Type B pancreatic cell (in vitro differentiated cells): ENCODE measurements around the gene ZNF184. TPM values are rescaled to one million over a fixed set of nuclear protein-coding genes. Genes with fewer than 3 reads are reported as not detected.

ENCODE experiments used
- DNase-seq: peaks from one replicate; pipeline ENCODE4 v3.0.0; 2021; ENCODE audit warnings: mixed read lengths; ENCODE audit not compliant: unreplicated experiment; ENCODE audit errors: extremely low spot score
- H3K27ac Mint-ChIP-seq: 2 replicates; pipeline ENCODE4 v1.8.0; 2021; ENCODE audit warnings: mild to moderate bottlenecking, mixed read lengths
- H3K27me3 Mint-ChIP-seq: 2 replicates; pipeline ENCODE4 v1.8.0; 2021; ENCODE audit warnings: mixed read lengths
- H3K36me3 Mint-ChIP-seq: 2 replicates; pipeline ENCODE4 v1.8.0; 2021; ENCODE audit warnings: mixed read lengths
- H3K4me1 Mint-ChIP-seq: one replicate; pipeline ENCODE4 v1.8.0; 2021; ENCODE audit warnings: mixed read lengths; ENCODE audit not compliant: unreplicated experiment
- H3K4me3 Mint-ChIP-seq: 2 replicates; pipeline ENCODE4 v1.8.0; 2021; ENCODE audit warnings: mild to moderate bottlenecking, mixed read lengths
- H3K9me3 Mint-ChIP-seq: 2 replicates; pipeline ENCODE4 v1.8.0; 2021; ENCODE audit warnings: mixed read lengths
- CTCF ChIP-seq: fragments of 200-600 bp; sonication (generic); conservative IDR thresholded peaks from 2 replicates; pipeline ENCODE4 v1.5.0; 2021; ENCODE audit warnings: antibody characterized with exemption, mild to moderate bottlenecking
- total RNA-seq: library from RNA; stranded (reverse); gene quantifications from 2 replicates; pipeline ENCODE4 v1.2.1, GENCODE V29; 2021; ENCODE audit warnings: low replicate concordance

Gene ZNF184
- total RNA-seq, 1 donor from 2014 or later, result 14.5 TPM

GRCh38 chr6:27494103-27494502 lies 21.2 kb upstream of the ZNF184 start:
- TF ChIP-seq CTCF, result no peak
- Mint-ChIP-seq H3K9me3 (no peaks in the 10 kb centered on the region), H3K36me3 (no peaks in the 10 kb centered on the region), H3K27me3 (peaks cover 47% of the 10 kb centered on the region), H3K27ac (no peak overlapping the region), H3K4me1 (peaks cover 6% of the 10 kb centered on the region), H3K4me3 (peak overlapping the region; percentile 18)
- no peak for DNase-seq

GRCh38 chr6:27492631-27493190 lies 19.8 kb upstream of the ZNF184 start:
- H3K27ac Mint-ChIP-seq, result no peak overlapping the region
- no peak overlapping the region for H3K4me3 Mint-ChIP-seq
- H3K9me3 Mint-ChIP-seq, result no peaks in the 10 kb centered on the region
- H3K27me3 Mint-ChIP-seq, result peaks cover 38% of the 10 kb centered on the region
- no peak for TF ChIP-seq CTCF
- DNase-seq, result no peak
- peaks cover 6% of the 10 kb centered on the region for H3K4me1 Mint-ChIP-seq
- no peaks in the 10 kb centered on the region for H3K36me3 Mint-ChIP-seq

GRCh38 chr6:27479319-27480182 lies 6.6 kb upstream of the ZNF184 start:
- H3K27me3 Mint-ChIP-seq, result no peaks in the 10 kb centered on the region
- no peak overlapping the region for H3K27ac Mint-ChIP-seq
- TF ChIP-seq CTCF, result no peak
- no peaks in the 10 kb centered on the region for H3K9me3 Mint-ChIP-seq
- DNase-seq, result peak; percentile 84
- no peaks in the 10 kb centered on the region for H3K36me3 Mint-ChIP-seq
- no peaks in the 10 kb centered on the region for H3K4me1 Mint-ChIP-seq
- H3K4me3 Mint-ChIP-seq, result no peak overlapping the region

- Mint-ChIP-seq H3K9me3 (no peaks in the 10 kb centered on the region), H3K36me3 (no peaks in the 10 kb centered on the region), H3K4me1 (no peaks in the 10 kb centered on the region), H3K27ac (no peak overlapping the region), H3K27me3 (no peaks in the 10 kb centered on the region), H3K4me3 (no peak overlapping the region)
- TF ChIP-seq CTCF, result no peak
- peak; percentile 85 for DNase-seq
Observed at GRCh38 chr6:27478706-27479318, 5.9 kb upstream of the ZNF184 start.

GRCh38 chr6:27478141-27478705 lies 5.3 kb upstream of the ZNF184 start:
- no peak overlapping the region for H3K27ac Mint-ChIP-seq
- no peak for TF ChIP-seq CTCF
- no peak for DNase-seq

More at GRCh38 chr6:27478141-27478705, 5.3 kb upstream of the ZNF184 start:
- Mint-ChIP-seq H3K4me3 (no peak overlapping the region), H3K27me3 (no peaks in the 10 kb centered on the region), H3K4me1 (no peaks in the 10 kb centered on the region), H3K36me3 (no peaks in the 10 kb centered on the region), H3K9me3 (no peaks in the 10 kb centered on the region)
